GM12878 (cell line): Measurements from ENCODE around the gene PRR35. TPM values are rescaled to one million over a fixed set of nuclear protein-coding genes. Genes with fewer than 3 reads are reported as not detected.

ENCODE experiments used
- ATAC-seq: fragments of 200-7000 bp; cut with Tn5 transposase; 3 replicates; pipeline ENCODE4 v1.9.1; 2020; ENCODE audit warnings: mild to moderate bottlenecking, moderate library complexity
- BruUV-seq: library from RNA; stranded (reverse); fragments of 400-500 nt; replicated peaks from 2 replicates; lab custom pipeline; 2021; lab: Mats Ljungman, UMichigan
- CTCF ChIA-PET: fragments of 300-600 bp; sonication (Branson Sonifier 250); formaldehyde crosslinking; extraction: SDS; loops from one replicate; lab custom pipeline; 2021; ENCODE audit warnings: inconsistent platforms; lab: Yijun Ruan, JAX
- POLR2A ChIA-PET: fragments of 350-600 bp; formaldehyde crosslinking; extraction: SDS; loops from one replicate; lab custom pipeline; 2021; ENCODE audit warnings: inconsistent platforms; lab: Charles Lee
- RAD21 ChIA-PET: fragments of 300-600 bp; sonication (Branson Sonifier 250); formaldehyde crosslinking; loops from one replicate; lab custom pipeline; 2023; ENCODE audit warnings: antibody characterized with exemption; ENCODE audit not compliant: unreplicated experiment; lab: Charles Lee
- SMC1A ChIA-PET: fragments of 300-600 bp; sonication (Branson Sonifier 250); formaldehyde crosslinking; loops from one replicate; lab custom pipeline; 2023; ENCODE audit not compliant: unreplicated experiment, uncharacterized antibody; lab: Charles Lee
- DNase-seq: peaks from one replicate; pipeline ENCODE4 v3.0.0-alpha.2; 2011; ENCODE audit warnings: low read depth, low spot score
- FAIRE-seq: peaks from 3 replicates; lab custom pipeline; 2011; peaks lifted over from hg19 to GRCh38; lab: Jason Lieb, UNC
- H2AFZ ChIP-seq: 2 replicates; pipeline ENCODE4 v1.6.0; 2011; ENCODE audit warnings: low read depth, low read length, control low read depth; ENCODE audit not compliant: control insufficient read depth
- H3K27ac ChIP-seq: 2 replicates; pipeline ENCODE4 v1.5.1; 2011; ENCODE audit warnings: control low read depth; ENCODE audit not compliant: control insufficient read depth, insufficient read depth
- H3K27me3 ChIP-seq, 2 experiments: replicated peaks in 1 of 2; 2 replicates each; pipeline versions ENCODE4 v1.6.0 to v1.6.1; 2011; ENCODE audit warnings: low read length in 1 of 2; ENCODE audit not compliant: control insufficient read depth in 2 of 2, insufficient read depth in 2 of 2
- H3K36me3 ChIP-seq, 2 experiments: 2 replicates each; pipeline ENCODE4 v1.5.1; 2011; ENCODE audit warnings: low read length in 1 of 2; ENCODE audit not compliant: control insufficient read depth in 2 of 2, insufficient read depth in 2 of 2
- H3K4me1 ChIP-seq: 2 replicates; pipeline ENCODE4 v1.6.1; 2011; ENCODE audit warnings: mild to moderate bottlenecking, low read length, moderate library complexity, mixed read lengths; ENCODE audit not compliant: control insufficient read depth, insufficient read depth
- H3K4me2 ChIP-seq: 2 replicates; pipeline ENCODE4 v1.6.0; 2011; ENCODE audit warnings: control low read depth; ENCODE audit not compliant: control insufficient read depth, insufficient read depth
- H3K4me3 ChIP-seq: fragments of 200-600 bp; sonication (generic); 2 replicates; pipeline ENCODE4 v1.5.1; 2016
- H3K79me2 ChIP-seq: 2 replicates; pipeline ENCODE4 v1.6.0; 2011; ENCODE audit warnings: low read length; ENCODE audit not compliant: control insufficient read depth, insufficient read depth
- H3K9ac ChIP-seq: 2 replicates; pipeline ENCODE4 v1.8.0; 2011; ENCODE audit warnings: low read length, control low read depth, mixed read lengths; ENCODE audit not compliant: control insufficient read depth, insufficient read depth
- H3K9me3 ChIP-seq: replicated peaks from 3 replicates; pipeline ENCODE4 v1.5.1; 2011; ENCODE audit warnings: mild to moderate bottlenecking, low read length; ENCODE audit not compliant: control insufficient read depth, insufficient read depth
- H4K20me1 ChIP-seq: 2 replicates; pipeline ENCODE4 v1.6.0; 2011; ENCODE audit not compliant: control insufficient read depth, insufficient read depth
- HSF1 ChIP-seq: fragments of 150-350 bp; IDR thresholded peaks from 2 replicates; pipeline ENCODE4 v1.6.1; 2014; ENCODE audit warnings: mild to moderate bottlenecking, low read depth, low read length
- POLR2AphosphoS2 ChIP-seq: IDR thresholded peaks from 2 replicates; pipeline ENCODE4 v1.6.1; 2011; ENCODE audit warnings: low read depth, mild to moderate bottlenecking, low read length, improper control_type of control experiment, moderate library complexity
- POU2F2 ChIP-seq: IDR thresholded peaks from 3 replicates; pipeline ENCODE4 v1.6.1; 2011; ENCODE audit warnings: low read depth, mild to moderate bottlenecking, low read length, borderline replicate concordance
- SMAD1 ChIP-seq: fragments of 450-650 bp; IDR thresholded peaks from 2 replicates; pipeline ENCODE4 v1.6.1; 2018; ENCODE audit warnings: mild to moderate bottlenecking, low read depth; ENCODE audit not compliant: partially characterized antibody
- ZZZ3 ChIP-seq: IDR thresholded peaks from 2 replicates; pipeline ENCODE4 v1.6.1; 2011; ENCODE audit warnings: low read depth; ENCODE audit not compliant: control insufficient read depth, insufficient read length
- WGBS: methylation state at CpG from one replicate; pipeline ENCODE4 v1.1.6; 2016; ENCODE audit warnings: low lambda C conversion rate; ENCODE audit not compliant: insufficient replicate concordance, insufficient coverage; ENCODE audit errors: missing lambda C conversion rate; 5-methylcytosine and 5-hydroxymethylcytosine counted together
- in situ Hi-C: fragments of 300-500 bp; cut with MboI; formaldehyde crosslinking; loops from 9 replicates; pipeline ENCODE4 v1.14.3; 2018; ENCODE audit warnings: mixed read lengths
- intact Hi-C: fragments of 100-400 bp; cut with micrococcal nuclease; formaldehyde crosslinking; loops from one replicate; pipeline ENCODE4 v1.14.2; 2022; ENCODE audit not compliant: unreplicated experiment
- polyA plus RNA-seq, 11 experiments: library from polyadenylated mRNA; depleted of rRNA in 4 of 11; unstranded in 6 of 11; stranded (reverse) in 5 of 11; fragments of >200 nt; fragmentation: Nextera tagmentation in 4 of 11; fragmentation: Illumina TruSeq in 1 of 11; extraction: Ambion mirVana in 4 of 11; extraction: Trizol in 1 of 11; gene quantifications; 1 replicate in 1 of 11; 2 replicates in 10 of 11; pipeline versions ENCODE4 v1.2.1 to v1.2.3, GENCODE V29; 2011 to 2016; ENCODE audit warnings: inconsistent platforms in 2 of 11, missing spikeins in 2 of 11, low read depth in 1 of 11
- total RNA-seq, 4 experiments: library from RNA; depleted of rRNA in 3 of 4; stranded (reverse); fragments of >200 nt in 3 of 4; fragmentation: Illumina TruSeq in 1 of 4; extraction: Trizol in 1 of 4; gene quantifications; 2 replicates each; pipeline versions ENCODE4 v1.2.1 to v1.2.3, GENCODE V29; 2013 to 2021

Gene PRR35
- total and polyA plus RNA-seq, 10 of the 15 experiments (the other 5 are each of a cell fraction or from before 2014, with no cell fraction given), result not detected

DNA sequence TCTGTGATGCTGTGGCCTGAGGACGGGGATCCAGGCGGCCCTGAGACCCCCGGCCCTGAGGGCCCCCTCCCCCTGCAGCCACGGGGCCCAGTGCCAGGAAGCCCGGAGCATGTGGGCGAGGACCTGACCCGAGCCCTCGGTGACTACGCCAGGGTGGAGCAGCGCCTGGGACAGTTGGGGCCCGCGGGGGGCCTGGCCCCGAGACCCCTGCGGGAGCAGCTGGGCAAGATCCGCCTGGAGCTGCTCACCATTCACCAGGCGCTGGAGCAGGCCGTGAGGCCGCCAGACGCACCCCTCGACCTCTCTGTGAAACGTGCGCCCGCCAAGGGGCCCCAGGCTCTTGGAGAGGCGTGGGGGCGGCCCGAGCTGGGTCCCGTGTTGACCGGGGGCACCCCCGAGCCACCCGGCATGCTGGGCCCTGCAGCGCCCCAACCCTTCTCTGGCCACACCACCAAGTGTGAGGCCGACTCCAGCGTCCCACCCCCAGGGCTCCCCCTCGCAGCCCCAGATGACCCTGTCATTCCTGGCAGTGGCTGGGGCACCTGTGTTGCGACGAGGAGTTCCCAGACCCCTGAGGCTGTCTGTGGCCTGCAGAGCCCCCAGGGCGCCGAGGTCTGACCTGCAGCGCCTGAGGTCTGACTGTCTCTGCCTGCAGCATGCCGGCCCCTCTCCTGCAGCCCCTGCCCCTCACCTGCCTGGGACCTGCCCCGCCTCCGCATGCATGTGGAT, 4.7 kb downstream of the PRR35 start:
- H3K36me3 ChIP-seq, result no peaks in the 10 kb centered on the region
- DNase-seq (no peak), ATAC-seq (no peak), FAIRE-seq (no peak)
- peaks cover 19% of the 10 kb centered on the region for H3K4me1 ChIP-seq
- no peak overlapping the region for H3K4me2 ChIP-seq
- no TSS peak for BruUV-seq
- no peak for TF ChIP-seq POU2F2
- no peak for TF ChIP-seq ZZZ3
- no peak for TF ChIP-seq HSF1
- no peak for TF ChIP-seq POLR2AphosphoS2
- TF ChIP-seq SMAD1, result no peak
- H3K27ac ChIP-seq, result no peak overlapping the region
- ChIA-PET SMC1A (no interaction called here), CTCF (no interaction called here), RAD21 (no interaction called here), POLR2A (no interaction called here)
- H3K79me2 ChIP-seq, result no peaks in the 10 kb centered on the region
- in situ Hi-C loops, result loop anchor here (5.0 kb wide), 1 partner anchor 33 kb away; no protein-coding TSS in a partner anchor
- no peaks in the 10 kb centered on the region for H3K9me3 ChIP-seq
- 67% methylated on average over 27 of the region's 42 CpGs for WGBS
- intact Hi-C loops, result loop anchor here (5.0 kb wide), 1 partner anchor 38 kb away; the partner anchor contains the start of gene CAPN15
- peaks cover 2% of the 10 kb centered on the region in 2 experiments; a peak in 2 of 4 replicates for H3K27me3 ChIP-seq
- no peak overlapping the region for H3K4me3 ChIP-seq
- H3K9ac ChIP-seq, result no peak overlapping the region
- no peak overlapping the region for H2AFZ ChIP-seq
- H4K20me1 ChIP-seq, result no peaks in the 10 kb centered on the region
